K562 (cell line): ENCODE data around the gene DHDDS. TPM values are rescaled to one million over a fixed set of nuclear protein-coding genes. Genes with fewer than 3 reads are reported as not detected.
A peak's percentile ranks its signal among the peaks of the same experiment; 100 is the strongest.

Experiments used
- CCNT2 ChIP-seq: IDR thresholded peaks from 2 replicates; pipeline ENCODE4 v1.6.1; 2011; ENCODE audit warnings: borderline replicate concordance, low read depth, mild to moderate bottlenecking, moderate library complexity, mixed read lengths, low read length; ENCODE audit not compliant: insufficient read length; ENCODE audit errors: extremely low read depth
- CEBPB ChIP-seq: fragments of 450-650 bp; IDR thresholded peaks from 2 replicates; pipeline ENCODE4 v1.6.1; 2016; ENCODE audit warnings: missing genetic modification characterization, missing compliant biosample characterization
- CREB3L1 ChIP-seq: fragments of 450-650 bp; IDR thresholded peaks from 2 replicates; pipeline ENCODE4 v1.6.1; 2014; ENCODE audit warnings: low read depth, mild to moderate bottlenecking, moderate library complexity, borderline replicate concordance
- CXXC5 ChIP-seq: fragments of 250-450 bp; sonication (Bioruptor Pico); IDR thresholded peaks from 2 replicates; pipeline ENCODE4 v1.8.0; 2022; ENCODE audit warnings: inconsistent platforms, mild to moderate bottlenecking, moderate library complexity
- DACH1 ChIP-seq: fragments of 450-650 bp; IDR thresholded peaks from 2 replicates; pipeline ENCODE4 v1.6.1; 2018; ENCODE audit not compliant: partially characterized antibody
- ELK3 ChIP-seq: fragments of 450-650 bp; formaldehyde crosslinking; IDR thresholded peaks from 2 replicates; pipeline ENCODE4 v1.4.0; 2020; ENCODE audit warnings: mild to moderate bottlenecking
- HBP1 ChIP-seq: fragments of 450-650 bp; formaldehyde crosslinking; IDR thresholded peaks from 2 replicates; pipeline ENCODE4 v1.4.0; 2022; ENCODE audit warnings: missing genetic modification characterization
- HDGF ChIP-seq: fragments of 450-650 bp; IDR thresholded peaks from 2 replicates; pipeline ENCODE4 v1.6.1; 2016
- JUND ChIP-seq, 2 experiments: IDR thresholded peaks; 2 replicates in 1 of 2; 3 replicates in 1 of 2; pipeline ENCODE4 v1.6.1; 2011; ENCODE audit warnings: borderline replicate concordance in 2 of 2, low read depth in 2 of 2, low read length in 2 of 2, improper control_type of control experiment in 1 of 2, missing biosample characterization in 1 of 2, missing genetic modification characterization in 1 of 2, missing genetic modification reagents in 1 of 2
- NELFE ChIP-seq: IDR thresholded peaks from 2 replicates; pipeline ENCODE4 v1.6.1; 2011; ENCODE audit warnings: mild to moderate bottlenecking; ENCODE audit not compliant: insufficient read depth, insufficient read length
- NR2C2 ChIP-seq, 2 experiments: fragments of 200-800 bp in 1 of 2; sonication (Bioruptor generic) in 1 of 2; sonication (generic) in 1 of 2; formaldehyde crosslinking in 1 of 2; IDR thresholded peaks; 2 replicates each; pipeline versions ENCODE4 v1.6.1 to v1.8.0; 2016 to 2022; ENCODE audit warnings: mild to moderate bottlenecking in 1 of 2, missing compliant biosample characterization in 1 of 2, missing genetic modification characterization in 1 of 2, missing genetic modification reagents in 1 of 2
- RNF219 ChIP-seq: fragments of 250-450 bp; sonication (Bioruptor Pico); IDR thresholded peaks from 2 replicates; pipeline ENCODE4 v1.5.0; 2022; ENCODE audit warnings: mild to moderate bottlenecking
- SP1 ChIP-seq: sonication (generic); formaldehyde crosslinking; IDR thresholded peaks from 2 replicates; pipeline ENCODE4 v1.8.1; 2022; ENCODE audit warnings: mild to moderate bottlenecking, missing genetic modification reagents
- UBTF ChIP-seq, 2 experiments: IDR thresholded peaks; 2 replicates each; pipeline ENCODE4 v1.6.1; 2012; ENCODE audit warnings: improper control_type of control experiment in 2 of 2, low read depth in 2 of 2, low read length in 2 of 2, borderline replicate concordance in 1 of 2
- ZNF12 ChIP-seq: sonication (generic); formaldehyde crosslinking; IDR thresholded peaks from 2 replicates; pipeline ENCODE4 v1.4.0; 2020; ENCODE audit warnings: mild to moderate bottlenecking, missing genetic modification reagents
- ZNF3 ChIP-seq: fragments of 250-450 bp; sonication (Bioruptor Pico); IDR thresholded peaks from 2 replicates; pipeline ENCODE4 v1.5.0; 2021; ENCODE audit warnings: mild to moderate bottlenecking, moderate library complexity
- ZNF766 ChIP-seq: fragments of 200-800 bp; sonication (Bioruptor generic); conservative IDR thresholded peaks from 2 replicates; pipeline ENCODE4 v1.6.1; 2016; ENCODE audit warnings: missing genetic modification characterization, missing compliant biosample characterization
- polyA plus RNA-seq, 8 experiments: library from polyadenylated mRNA; depleted of rRNA in 4 of 8; stranded (reverse) in 5 of 8; unstranded in 3 of 8; fragments of >200 nt; fragmentation: Nextera tagmentation in 2 of 8; fragmentation: Illumina TruSeq in 1 of 8; extraction: Ambion mirVana in 2 of 8; extraction: Trizol in 1 of 8; gene quantifications; 2 replicates each; pipeline versions ENCODE4 v1.2.1 to v1.2.3, GENCODE V29; 2011 to 2014; ENCODE audit warnings: inconsistent platforms in 1 of 8, missing spikeins in 1 of 8
- total RNA-seq, 7 experiments: library from RNA; depleted of rRNA in 6 of 7; stranded (reverse); fragments of >200 nt in 6 of 7; fragmentation: Illumina TruSeq in 2 of 7; extraction: Trizol in 2 of 7; gene quantifications; 2 replicates each; pipeline versions ENCODE4 v1.2.1 to v1.2.3, GENCODE V29; 2011 to 2021; ENCODE audit warnings: low replicate concordance in 1 of 7

The DHDDS gene
- total and polyA plus RNA-seq, 9 of the 15 experiments (the other 6 are each of a cell fraction or from before 2014, with no cell fraction given) = 33.3 to 55.0 (median 44.3) TPM

- TF ChIP-seq UBTF (IDR thresholded peaks at IDR 0.05; ENCODE audit: borderline replicate concordance in 1 of 2, low read depth in 2 of 2, low read length in 2 of 2) (peak in 1 of 2 experiments; percentile 72; a peak in 1 of 4 replicates), ZNF766 (CRISPR knock-in tag) (0 out of 2 replicates have a peak, but pooled peaks have one; percentile 57), CXXC5 (CRISPR knock-in tag) (peak; percentile 94), RNF219 (no peak), HDGF (0 out of 2 replicates have a peak, but pooled peaks have one; percentile 76), NR2C2 (CRISPR knock-in tag; IDR thresholded peaks at IDR 0.05) (peak; percentile 81; the same call in 1 of the 2 replicates), NR2C2 (tag; IDR thresholded peaks at IDR 0.05) (peak; percentile 86), JUND (IDR thresholded peaks at IDR 0.05; ENCODE audit: borderline replicate concordance, low read depth, low read length) (peak; percentile 93), JUND (tag; IDR thresholded peaks at IDR 0.05; ENCODE audit: borderline replicate concordance, low read depth, low read length) (no peak; the same call in 1 of the 3 replicates), ELK3 (CRISPR knock-in tag) (no peak), CEBPB (tag) (no peak), DACH1 (peak; percentile 98), HBP1 (peak; percentile 95), ZNF12 (CRISPR knock-in tag) (peak; percentile 83; the same call in 1 of the 2 replicates), ZNF3 (CRISPR knock-in tag) (no peak), SP1 (peak; percentile 100), NELFE (no peak), CCNT2 (peak; percentile 82), CREB3L1 (peak; percentile 98)
Measured at GRCh38 chr1:26431979-26432695, at the start of gene DHDDS (continued).
